HepG2 (cell line): ENCODE measurements around the gene SLC5A3. TPM values are rescaled to one million over a fixed set of nuclear protein-coding genes. Genes with fewer than 3 reads are reported as not detected.
A peak's percentile ranks its signal among the peaks of the same experiment; 100 is the strongest.

Experiments used
- FUBP1 ChIP-seq: sonication (generic); formaldehyde crosslinking; IDR thresholded peaks from 2 replicates; pipeline ENCODE4 v1.5.1; 2020; ENCODE audit warnings: missing genetic modification reagents, mild to moderate bottlenecking, borderline replicate concordance
- HHEX ChIP-seq: IDR thresholded peaks from 2 replicates; pipeline ENCODE4 v1.6.1; 2016; ENCODE audit warnings: control low read depth
- HMGXB3 ChIP-seq: sonication (generic); formaldehyde crosslinking; IDR thresholded peaks from 2 replicates; pipeline ENCODE4 v1.4.0; 2020; ENCODE audit warnings: missing genetic modification reagents, borderline replicate concordance
- HOXA7 ChIP-seq: sonication (generic); formaldehyde crosslinking; IDR thresholded peaks from 2 replicates; pipeline ENCODE4 v1.8.1; 2022; ENCODE audit warnings: mild to moderate bottlenecking, missing genetic modification reagents, moderate library complexity
- MAX ChIP-seq: IDR thresholded peaks from 2 replicates; pipeline ENCODE4 v1.6.1; 2012; ENCODE audit warnings: inconsistent platforms
- MXI1 ChIP-seq: IDR thresholded peaks from 3 replicates; pipeline ENCODE4 v1.6.1; 2012; ENCODE audit warnings: low read depth, low read length, inconsistent platforms, borderline replicate concordance
- RAD51 ChIP-seq: fragments of 450-650 bp; IDR thresholded peaks from 2 replicates; pipeline ENCODE4 v1.6.1; 2016; ENCODE audit warnings: borderline replicate concordance
- SALL2 ChIP-seq: sonication (generic); formaldehyde crosslinking; IDR thresholded peaks from 2 replicates; pipeline ENCODE4 v1.8.1; 2023; ENCODE audit warnings: mild to moderate bottlenecking, missing genetic modification reagents, inconsistent platforms
- SIN3A ChIP-seq: IDR thresholded peaks from 2 replicates; pipeline ENCODE4 v1.6.1; 2011; ENCODE audit warnings: low read depth, mild to moderate bottlenecking, control low read depth, low read length, borderline replicate concordance
- SMARCC2 ChIP-seq: fragments of 450-650 bp; IDR thresholded peaks from 2 replicates; pipeline ENCODE4 v1.6.1; 2017; ENCODE audit warnings: antibody characterized with exemption, mild to moderate bottlenecking
- TEAD2 ChIP-seq: sonication (generic); formaldehyde crosslinking; IDR thresholded peaks from 2 replicates; pipeline ENCODE4 v1.9.0; 2021; ENCODE audit warnings: missing genetic modification reagents
- TFDP1 ChIP-seq: IDR thresholded peaks from 2 replicates; pipeline ENCODE4 v1.6.1; 2016; ENCODE audit warnings: missing compliant biosample characterization, missing genetic modification reagents, borderline replicate concordance
- ZBTB33 ChIP-seq: sonication (generic); formaldehyde crosslinking; IDR thresholded peaks from 2 replicates; pipeline ENCODE4 v1.4.0; 2020; ENCODE audit warnings: missing genetic modification reagents
- ZFP36L2 ChIP-seq: sonication (generic); formaldehyde crosslinking; IDR thresholded peaks from 2 replicates; pipeline ENCODE4 v1.4.0; 2020; ENCODE audit warnings: missing genetic modification reagents
- ZNF17 ChIP-seq: sonication (generic); formaldehyde crosslinking; IDR thresholded peaks from 2 replicates; pipeline ENCODE4 v1.5.0; 2020; ENCODE audit warnings: mild to moderate bottlenecking, missing genetic modification reagents
- ZNF333 ChIP-seq: sonication (generic); formaldehyde crosslinking; IDR thresholded peaks from 2 replicates; pipeline ENCODE4 v1.4.0; 2020; ENCODE audit warnings: mild to moderate bottlenecking, missing genetic modification reagents, borderline replicate concordance
- ZNF563 ChIP-seq: sonication (generic); formaldehyde crosslinking; IDR thresholded peaks from 2 replicates; pipeline ENCODE4 v1.8.0; 2022; ENCODE audit warnings: mild to moderate bottlenecking, moderate library complexity, missing genetic modification reagents
- ZNF580 ChIP-seq: IDR thresholded peaks from 2 replicates; pipeline ENCODE4 v1.6.1; 2016; ENCODE audit warnings: low read depth, borderline replicate concordance
- ZNF713 ChIP-seq: sonication (generic); formaldehyde crosslinking; IDR thresholded peaks from 2 replicates; pipeline ENCODE4 v1.4.0; 2020; ENCODE audit warnings: mild to moderate bottlenecking, missing genetic modification reagents
- ZNF766 ChIP-seq: sonication (generic); formaldehyde crosslinking; IDR thresholded peaks from 2 replicates; pipeline ENCODE4 v1.5.0; 2020; ENCODE audit warnings: missing genetic modification reagents, borderline replicate concordance
- polyA plus RNA-seq, 8 experiments: library from polyadenylated mRNA; depleted of rRNA in 3 of 8; stranded (reverse) in 7 of 8; unstranded in 1 of 8; fragments of >200 nt; fragmentation: Illumina TruSeq in 4 of 8; extraction: Trizol in 4 of 8; gene quantifications; 2 replicates each; pipeline versions ENCODE4 v1.2.1 to v1.2.3, GENCODE V29; 2011 to 2016; ENCODE audit warnings: low read depth in 4 of 8, missing spikeins in 1 of 8, mixed read lengths in 1 of 8; ENCODE audit not compliant: insufficient read depth in 1 of 8
- total RNA-seq, 5 experiments: library from RNA; depleted of rRNA; stranded (reverse); fragments of >200 nt; fragmentation: Illumina TruSeq; extraction: Trizol; gene quantifications; 2 replicates each; pipeline ENCODE4 v1.2.3, GENCODE V29; 2016; ENCODE audit warnings: low read depth in 1 of 5

SLC5A3 gene
- total and polyA plus RNA-seq, 2 of the 13 experiments (the other 11 are each of a cell fraction or from before 2014, with no cell fraction given) = 5.6 to 11.2 TPM

- TF ChIP-seq HMGXB3 (CRISPR knock-in tag) (no peak), HOXA7 (no peak), RAD51 (no peak), ZNF563 (CRISPR knock-in tag) (0 out of 2 replicates have a peak, but pooled peaks have one; percentile 43), ZNF333 (no peak), TEAD2 (no peak), ZNF713 (CRISPR knock-in tag) (no peak), ZBTB33 (peak; percentile 43; the same call in 1 of the 2 replicates), SMARCC2 (no peak), HHEX (CRISPR knock-in tag) (no peak), ZNF580 (CRISPR knock-in tag) (0 out of 2 replicates have a peak, but pooled peaks have one; percentile 37), TFDP1 (CRISPR knock-in tag) (0 out of 2 replicates have a peak, but pooled peaks have one; percentile 30), FUBP1 (CRISPR knock-in tag) (no peak), SIN3A (peak; percentile 45; the same call in 1 of the 2 replicates), ZNF17 (CRISPR knock-in tag) (no peak), MAX (peak; percentile 62; the same call in 1 of the 2 replicates), SALL2 (CRISPR knock-in tag) (peak; percentile 17; the same call in 1 of the 2 replicates), ZFP36L2 (CRISPR knock-in tag) (no peak), MXI1 (peak; percentile 17; the same call in 1 of the 3 replicates), ZNF766 (CRISPR knock-in tag) (no peak)
These were observed at the start of gene SLC5A3, which contains the start of gene MRPS6 (continued) for GRCh38 chr21:34073032-34073748.
